Measurements from ENCODE around the gene XPO4. TPM values are rescaled to one million over a fixed set of nuclear protein-coding genes. Genes with fewer than 3 reads are reported as not detected.

XPO4 gene
- total and polyA plus RNA-seq, 2 of the 8 experiments (the other 6 are each of a cell fraction or from before 2014, with no cell fraction given): 11.9 to 33.3 TPM

DNA sequence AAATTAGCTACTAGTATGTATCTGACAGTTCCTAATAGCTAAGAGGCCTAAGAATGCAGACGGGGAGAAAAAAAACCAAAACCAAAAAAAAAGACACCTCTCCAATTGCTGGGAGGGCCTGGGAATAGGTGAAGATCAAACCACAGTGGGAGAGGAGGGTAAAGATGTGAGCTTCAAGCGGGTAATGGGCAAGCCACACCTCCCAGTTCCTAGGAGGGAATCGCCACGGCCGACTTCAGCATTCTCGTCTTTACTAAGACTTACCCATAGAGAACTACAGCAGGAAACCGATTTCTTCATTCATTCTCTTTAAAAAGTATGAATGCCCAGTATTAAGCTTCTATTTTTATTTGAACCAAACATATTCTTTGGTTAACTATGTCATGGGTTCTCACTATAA, 123.1 kb downstream of the XPO4 start (continued):
- TF ChIP-seq, protein P1, sequence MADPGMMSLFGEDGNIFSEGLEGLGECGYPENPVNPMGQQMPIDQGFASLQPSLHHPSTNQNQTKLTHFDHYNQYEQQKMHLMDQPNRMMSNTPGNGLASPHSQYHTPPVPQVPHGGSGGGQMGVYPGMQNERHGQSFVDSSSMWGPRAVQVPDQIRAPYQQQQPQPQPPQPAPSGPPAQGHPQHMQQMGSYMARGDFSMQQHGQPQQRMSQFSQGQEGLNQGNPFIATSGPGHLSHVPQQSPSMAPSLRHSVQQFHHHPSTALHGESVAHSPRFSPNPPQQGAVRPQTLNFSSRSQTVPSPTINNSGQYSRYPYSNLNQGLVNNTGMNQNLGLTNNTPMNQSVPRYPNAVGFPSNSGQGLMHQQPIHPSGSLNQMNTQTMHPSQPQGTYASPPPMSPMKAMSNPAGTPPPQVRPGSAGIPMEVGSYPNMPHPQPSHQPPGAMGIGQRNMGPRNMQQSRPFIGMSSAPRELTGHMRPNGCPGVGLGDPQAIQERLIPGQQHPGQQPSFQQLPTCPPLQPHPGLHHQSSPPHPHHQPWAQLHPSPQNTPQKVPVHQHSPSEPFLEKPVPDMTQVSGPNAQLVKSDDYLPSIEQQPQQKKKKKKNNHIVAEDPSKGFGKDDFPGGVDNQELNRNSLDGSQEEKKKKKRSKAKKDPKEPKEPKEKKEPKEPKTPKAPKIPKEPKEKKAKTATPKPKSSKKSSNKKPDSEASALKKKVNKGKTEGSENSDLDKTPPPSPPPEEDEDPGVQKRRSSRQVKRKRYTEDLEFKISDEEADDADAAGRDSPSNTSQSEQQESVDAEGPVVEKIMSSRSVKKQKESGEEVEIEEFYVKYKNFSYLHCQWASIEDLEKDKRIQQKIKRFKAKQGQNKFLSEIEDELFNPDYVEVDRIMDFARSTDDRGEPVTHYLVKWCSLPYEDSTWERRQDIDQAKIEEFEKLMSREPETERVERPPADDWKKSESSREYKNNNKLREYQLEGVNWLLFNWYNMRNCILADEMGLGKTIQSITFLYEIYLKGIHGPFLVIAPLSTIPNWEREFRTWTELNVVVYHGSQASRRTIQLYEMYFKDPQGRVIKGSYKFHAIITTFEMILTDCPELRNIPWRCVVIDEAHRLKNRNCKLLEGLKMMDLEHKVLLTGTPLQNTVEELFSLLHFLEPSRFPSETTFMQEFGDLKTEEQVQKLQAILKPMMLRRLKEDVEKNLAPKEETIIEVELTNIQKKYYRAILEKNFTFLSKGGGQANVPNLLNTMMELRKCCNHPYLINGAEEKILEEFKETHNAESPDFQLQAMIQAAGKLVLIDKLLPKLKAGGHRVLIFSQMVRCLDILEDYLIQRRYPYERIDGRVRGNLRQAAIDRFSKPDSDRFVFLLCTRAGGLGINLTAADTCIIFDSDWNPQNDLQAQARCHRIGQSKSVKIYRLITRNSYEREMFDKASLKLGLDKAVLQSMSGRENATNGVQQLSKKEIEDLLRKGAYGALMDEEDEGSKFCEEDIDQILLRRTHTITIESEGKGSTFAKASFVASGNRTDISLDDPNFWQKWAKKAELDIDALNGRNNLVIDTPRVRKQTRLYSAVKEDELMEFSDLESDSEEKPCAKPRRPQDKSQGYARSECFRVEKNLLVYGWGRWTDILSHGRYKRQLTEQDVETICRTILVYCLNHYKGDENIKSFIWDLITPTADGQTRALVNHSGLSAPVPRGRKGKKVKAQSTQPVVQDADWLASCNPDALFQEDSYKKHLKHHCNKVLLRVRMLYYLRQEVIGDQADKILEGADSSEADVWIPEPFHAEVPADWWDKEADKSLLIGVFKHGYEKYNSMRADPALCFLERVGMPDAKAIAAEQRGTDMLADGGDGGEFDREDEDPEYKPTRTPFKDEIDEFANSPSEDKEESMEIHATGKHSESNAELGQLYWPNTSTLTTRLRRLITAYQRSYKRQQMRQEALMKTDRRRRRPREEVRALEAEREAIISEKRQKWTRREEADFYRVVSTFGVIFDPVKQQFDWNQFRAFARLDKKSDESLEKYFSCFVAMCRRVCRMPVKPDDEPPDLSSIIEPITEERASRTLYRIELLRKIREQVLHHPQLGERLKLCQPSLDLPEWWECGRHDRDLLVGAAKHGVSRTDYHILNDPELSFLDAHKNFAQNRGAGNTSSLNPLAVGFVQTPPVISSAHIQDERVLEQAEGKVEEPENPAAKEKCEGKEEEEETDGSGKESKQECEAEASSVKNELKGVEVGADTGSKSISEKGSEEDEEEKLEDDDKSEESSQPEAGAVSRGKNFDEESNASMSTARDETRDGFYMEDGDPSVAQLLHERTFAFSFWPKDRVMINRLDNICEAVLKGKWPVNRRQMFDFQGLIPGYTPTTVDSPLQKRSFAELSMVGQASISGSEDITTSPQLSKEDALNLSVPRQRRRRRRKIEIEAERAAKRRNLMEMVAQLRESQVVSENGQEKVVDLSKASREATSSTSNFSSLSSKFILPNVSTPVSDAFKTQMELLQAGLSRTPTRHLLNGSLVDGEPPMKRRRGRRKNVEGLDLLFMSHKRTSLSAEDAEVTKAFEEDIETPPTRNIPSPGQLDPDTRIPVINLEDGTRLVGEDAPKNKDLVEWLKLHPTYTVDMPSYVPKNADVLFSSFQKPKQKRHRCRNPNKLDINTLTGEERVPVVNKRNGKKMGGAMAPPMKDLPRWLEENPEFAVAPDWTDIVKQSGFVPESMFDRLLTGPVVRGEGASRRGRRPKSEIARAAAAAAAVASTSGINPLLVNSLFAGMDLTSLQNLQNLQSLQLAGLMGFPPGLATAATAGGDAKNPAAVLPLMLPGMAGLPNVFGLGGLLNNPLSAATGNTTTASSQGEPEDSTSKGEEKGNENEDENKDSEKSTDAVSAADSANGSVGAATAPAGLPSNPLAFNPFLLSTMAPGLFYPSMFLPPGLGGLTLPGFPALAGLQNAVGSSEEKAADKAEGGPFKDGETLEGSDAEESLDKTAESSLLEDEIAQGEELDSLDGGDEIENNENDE (IDR thresholded peaks at IDR 0.05; ENCODE audit: insufficient replicate concordance, low read length): no peak
- TF ChIP-seq GTF2F1 (IDR thresholded peaks at IDR 0.05; ENCODE audit: borderline replicate concordance, low read depth, low read length) (no peak), POU5F1 (IDR thresholded peaks at IDR 0.05; ENCODE audit: low read depth, low read length) (no peak), TBP (IDR thresholded peaks at IDR 0.05; ENCODE audit: low read depth, low read length) (no peak), NANOG (IDR thresholded peaks at IDR 0.05; ENCODE audit: insufficient read depth, low read depth, low read length, poor library complexity, severe bottlenecking) (no peak)
